Fibroblast of villous mesenchyme (primary cell): ENCODE measurements around the gene DCUN1D1. TPM values are rescaled to one million over a fixed set of nuclear protein-coding genes. Genes with fewer than 3 reads are reported as not detected.

Experiments used
- DNase-seq: peaks from one replicate; pipeline ENCODE4 v3.0.0-alpha.2; 2010; ENCODE audit warnings: low read depth
- H3K4me3 ChIP-seq: 2 replicates; pipeline ENCODE4 v1.5.1; 2011; ENCODE audit warnings: low read depth, mild to moderate bottlenecking, low read length
- total RNA-seq: library from RNA; depleted of rRNA; stranded (reverse); fragments of >200 nt; gene quantifications from 2 replicates; pipeline ENCODE4 v1.2.3, GENCODE V29; 2012
- TF ChIP-seq, protein P1 (sequence below): IDR thresholded peaks from 2 replicates; pipeline ENCODE4 v1.5.1; 2012; ENCODE audit warnings: low read depth, mild to moderate bottlenecking, low read length; ENCODE audit not compliant: insufficient read depth

DCUN1D1 gene
- total RNA-seq, 1 donor = 40.2 TPM

DNA sequence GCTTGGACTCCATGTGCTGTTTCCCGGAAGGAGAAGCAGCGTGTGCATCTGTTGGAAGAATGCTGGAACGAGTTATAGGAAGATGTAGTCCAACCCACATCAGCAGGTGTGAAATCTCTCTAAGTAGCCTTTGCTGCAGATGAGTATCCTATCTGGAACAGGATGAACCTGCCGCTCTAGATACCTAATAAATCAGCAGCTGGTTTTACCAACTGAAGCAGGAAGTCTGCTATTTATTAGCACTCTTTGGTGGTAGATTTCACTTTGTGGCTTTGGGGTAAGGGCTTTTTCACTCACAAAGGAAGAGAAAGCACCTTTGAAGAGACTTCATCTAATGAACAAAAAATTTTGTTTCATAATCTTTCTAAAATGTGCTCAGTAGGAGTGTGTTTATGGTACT lies 66.4 kb downstream of the DCUN1D1 start:
- H3K4me3 ChIP-seq = no peak overlapping the region
- TF ChIP-seq, protein P1, sequence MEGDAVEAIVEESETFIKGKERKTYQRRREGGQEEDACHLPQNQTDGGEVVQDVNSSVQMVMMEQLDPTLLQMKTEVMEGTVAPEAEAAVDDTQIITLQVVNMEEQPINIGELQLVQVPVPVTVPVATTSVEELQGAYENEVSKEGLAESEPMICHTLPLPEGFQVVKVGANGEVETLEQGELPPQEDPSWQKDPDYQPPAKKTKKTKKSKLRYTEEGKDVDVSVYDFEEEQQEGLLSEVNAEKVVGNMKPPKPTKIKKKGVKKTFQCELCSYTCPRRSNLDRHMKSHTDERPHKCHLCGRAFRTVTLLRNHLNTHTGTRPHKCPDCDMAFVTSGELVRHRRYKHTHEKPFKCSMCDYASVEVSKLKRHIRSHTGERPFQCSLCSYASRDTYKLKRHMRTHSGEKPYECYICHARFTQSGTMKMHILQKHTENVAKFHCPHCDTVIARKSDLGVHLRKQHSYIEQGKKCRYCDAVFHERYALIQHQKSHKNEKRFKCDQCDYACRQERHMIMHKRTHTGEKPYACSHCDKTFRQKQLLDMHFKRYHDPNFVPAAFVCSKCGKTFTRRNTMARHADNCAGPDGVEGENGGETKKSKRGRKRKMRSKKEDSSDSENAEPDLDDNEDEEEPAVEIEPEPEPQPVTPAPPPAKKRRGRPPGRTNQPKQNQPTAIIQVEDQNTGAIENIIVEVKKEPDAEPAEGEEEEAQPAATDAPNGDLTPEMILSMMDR = no peak
- DNase-seq = peak; percentile 23

- no peak for DNase-seq
- no peak overlapping the region for H3K4me3 ChIP-seq
- TF ChIP-seq, protein P1 = no peak
These were observed 67.9 kb downstream of the DCUN1D1 start for GRCh38 chr3:182912474-182912873.

DNA sequence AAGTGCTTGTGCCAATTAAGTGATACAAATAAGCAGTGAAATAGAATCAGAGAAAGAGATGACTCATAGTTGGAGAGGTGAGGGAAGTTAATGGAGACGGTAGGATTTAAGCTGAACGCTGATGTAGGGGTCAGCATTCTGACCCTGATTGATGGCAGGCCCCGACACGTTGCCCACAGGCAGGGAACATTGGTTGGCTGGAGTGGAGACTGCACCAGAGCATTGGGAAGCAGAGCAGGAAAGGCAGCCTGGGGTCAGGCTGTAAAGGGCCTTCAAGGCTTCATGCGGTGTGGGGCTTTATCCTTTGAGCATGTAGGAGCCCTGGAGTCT lies 68.6 kb downstream of the DCUN1D1 start:
- no peak for DNase-seq
- TF ChIP-seq, protein P1 = no peak
- no peak overlapping the region for H3K4me3 ChIP-seq

GRCh38 chr3:182910936-182911781 lies 69.2 kb downstream of the DCUN1D1 start:
- no peak overlapping the region for H3K4me3 ChIP-seq
- TF ChIP-seq, protein P1 = no peak
- DNase-seq = no peak

- peak; percentile 34 for DNase-seq
- no peak overlapping the region for H3K4me3 ChIP-seq
- TF ChIP-seq, protein P1 = peak; percentile 61
These were observed 70.9 kb downstream of the DCUN1D1 start for GRCh38 chr3:182909318-182910040.

GRCh38 chr3:182908471-182908870 lies 71.9 kb downstream of the DCUN1D1 start:
- DNase-seq = peak; percentile 25
- TF ChIP-seq, protein P1 = no peak

More at GRCh38 chr3:182908471-182908870, 71.9 kb downstream of the DCUN1D1 start:
- no peak overlapping the region for H3K4me3 ChIP-seq
